IMR-90 (cell line): ENCODE results near the gene GPX1. TPM values are rescaled to one million over a fixed set of nuclear protein-coding genes. Genes with fewer than 3 reads are reported as not detected.

Experiments
- ATAC-seq: fragments of 200-7000 bp; cut with Tn5 transposase; 2 replicates; pipeline ENCODE4 v1.9.1; 2020; ENCODE audit warnings: low read depth, mild to moderate bottlenecking, moderate library complexity
- BruUV-seq: library from RNA; stranded (reverse); fragments of 400-500 nt; replicated peaks from 2 replicates; lab custom pipeline; 2021; lab: Mats Ljungman, UMichigan
- CTCF ChIA-PET: fragments of 300-600 bp; formaldehyde crosslinking; extraction: SDS; loops from one replicate; lab custom pipeline; 2021; ENCODE audit warnings: antibody characterized with exemption; lab: Yijun Ruan, JAX
- POLR2A ChIA-PET: fragments of 300-600 bp; sonication (Branson Sonifier 250); formaldehyde crosslinking; loops from one replicate; lab custom pipeline; 2022; ENCODE audit warnings: antibody characterized with exemption; ENCODE audit not compliant: unreplicated experiment; lab: Charles Lee
- DNase-seq: peaks from one replicate; pipeline ENCODE4 v3.0.0; 2013
- H2AFZ ChIP-seq: replicated peaks from 2 replicates; pipeline ENCODE3; 2013; ENCODE audit warnings: low read length, mild to moderate bottlenecking; ENCODE audit not compliant: poor library complexity
- H2AK5ac ChIP-seq: 2 replicates; pipeline ENCODE4 v1.6.1; 2013; ENCODE audit warnings: low read depth, low read length, inconsistent platforms
- H2AK9ac ChIP-seq: replicated peaks from 2 replicates; pipeline ENCODE3; 2013; ENCODE audit warnings: mild to moderate bottlenecking, low read depth, low read length, moderate library complexity; ENCODE audit not compliant: poor library complexity
- H2BK120ac ChIP-seq: 2 replicates; pipeline ENCODE4 v1.6.1; 2013; ENCODE audit warnings: low read depth, low read length, inconsistent platforms
- H2BK15ac ChIP-seq: 3 replicates; pipeline ENCODE4 v1.6.1; 2013; ENCODE audit warnings: low read depth, low read length, inconsistent platforms
- H2BK20ac ChIP-seq: 2 replicates; pipeline ENCODE4 v1.6.1; 2013; ENCODE audit warnings: low read depth, mild to moderate bottlenecking, inconsistent platforms, low read length, moderate library complexity
- H2BK5ac ChIP-seq: 2 replicates; pipeline ENCODE4 v1.6.1; 2013; ENCODE audit warnings: mild to moderate bottlenecking, low read depth, low read length, inconsistent platforms; ENCODE audit not compliant: poor library complexity, severe bottlenecking
- H3K14ac ChIP-seq: replicated peaks from 2 replicates; pipeline ENCODE4 v1.6.1; 2013; ENCODE audit warnings: low read depth, low read length, inconsistent platforms
- H3K18ac ChIP-seq: 2 replicates; pipeline ENCODE4 v1.6.1; 2013; ENCODE audit warnings: low read depth, low read length, control low read depth
- H3K23ac ChIP-seq: 2 replicates; pipeline ENCODE4 v1.6.1; 2013; ENCODE audit warnings: low read depth, low read length, inconsistent platforms
- H3K27ac ChIP-seq: 2 replicates; pipeline ENCODE4 v1.5.1; 2013; ENCODE audit warnings: mild to moderate bottlenecking, control low read depth, low read length; ENCODE audit not compliant: insufficient read depth
- H3K27me3 ChIP-seq: 2 replicates; pipeline ENCODE4 v1.6.1; 2013; ENCODE audit warnings: low read length; ENCODE audit not compliant: control insufficient read depth, insufficient read depth
- H3K36me3 ChIP-seq: 2 replicates; pipeline ENCODE4 v1.6.1; 2013; ENCODE audit warnings: low read length, mixed read lengths; ENCODE audit not compliant: control insufficient read depth, insufficient read depth
- H3K4ac ChIP-seq: 2 replicates; pipeline ENCODE4 v1.6.1; 2013; ENCODE audit warnings: low read depth, low read length, inconsistent platforms
- H3K4me1 ChIP-seq: 2 replicates; pipeline ENCODE4 v1.6.1; 2013; ENCODE audit warnings: low read length, mixed read lengths; ENCODE audit not compliant: control insufficient read depth, insufficient read depth
- H3K4me2 ChIP-seq: 2 replicates; pipeline ENCODE4 v1.6.1; 2013; ENCODE audit warnings: low read depth, mild to moderate bottlenecking, control low read depth, low read length, moderate library complexity
- H3K4me3 ChIP-seq: 2 replicates; pipeline ENCODE4 v1.5.1; 2013; ENCODE audit warnings: low read depth, mild to moderate bottlenecking, control low read depth, low read length, moderate library complexity; ENCODE audit not compliant: insufficient read depth
- H3K56ac ChIP-seq: 2 replicates; pipeline ENCODE4 v1.6.1; 2013; ENCODE audit warnings: low read length, inconsistent platforms; ENCODE audit not compliant: insufficient read depth; ENCODE audit errors: extremely low read depth
- H3K79me1 ChIP-seq, 2 experiments: 2 replicates each; pipeline ENCODE4 v1.6.1; 2013; ENCODE audit warnings: low read length in 2 of 2, inconsistent platforms in 1 of 2, low read depth in 1 of 2
- H3K9ac ChIP-seq: 2 replicates; pipeline ENCODE4 v1.6.1; 2013; ENCODE audit warnings: low read depth, low read length, control low read depth
- H3K9me1 ChIP-seq: 2 replicates; pipeline ENCODE4 v1.6.1; 2013; ENCODE audit warnings: low read length, inconsistent platforms; ENCODE audit not compliant: insufficient read depth
- H3K9me3 ChIP-seq: 2 replicates; pipeline ENCODE4 v1.6.1; 2013; ENCODE audit warnings: low read length; ENCODE audit not compliant: control insufficient read depth, insufficient read depth
- H4K20me1 ChIP-seq: 2 replicates; pipeline ENCODE4 v1.6.1; 2013; ENCODE audit warnings: low read length, inconsistent platforms; ENCODE audit not compliant: insufficient read depth
- H4K5ac ChIP-seq: 2 replicates; pipeline ENCODE4 v1.6.1; 2013; ENCODE audit warnings: mild to moderate bottlenecking, low read depth, low read length, control low read depth
- H4K8ac ChIP-seq, 2 experiments: 2 replicates each; pipeline ENCODE4 v1.6.1; 2013; ENCODE audit warnings: low read depth in 2 of 2, low read length in 2 of 2, control low read depth in 1 of 2, inconsistent platforms in 1 of 2
- H4K91ac ChIP-seq: 2 replicates; pipeline ENCODE4 v1.6.1; 2013; ENCODE audit warnings: low read depth, low read length, inconsistent platforms; ENCODE audit not compliant: insufficient read depth
- CHD1 ChIP-seq: IDR thresholded peaks from 2 replicates; pipeline ENCODE4 v1.6.1; 2012; ENCODE audit warnings: low read depth, low read length, improper control_type of control experiment
- FOS ChIP-seq: fragments of 150-350 bp; IDR thresholded peaks from 2 replicates; pipeline ENCODE4 v1.6.1; 2016; ENCODE audit warnings: low read depth, low read length
- MAFK ChIP-seq: IDR thresholded peaks from 2 replicates; pipeline ENCODE4 v1.6.1; 2012; ENCODE audit warnings: low read depth, low read length, improper control_type of control experiment
- MAZ ChIP-seq: IDR thresholded peaks from 2 replicates; pipeline ENCODE4 v1.6.1; 2012; ENCODE audit warnings: low read depth, mild to moderate bottlenecking, low read length, improper control_type of control experiment, moderate library complexity, borderline replicate concordance
- MXI1 ChIP-seq: IDR thresholded peaks from 2 replicates; pipeline ENCODE4 v1.6.1; 2012; ENCODE audit warnings: low read depth, mild to moderate bottlenecking, low read length, moderate library complexity, borderline replicate concordance
- POLR2A ChIP-seq: IDR thresholded peaks from 2 replicates; pipeline ENCODE4 v1.6.1; 2012; ENCODE audit warnings: mild to moderate bottlenecking, low read depth, low read length
- RAD21 ChIP-seq: IDR thresholded peaks from 2 replicates; pipeline ENCODE4 v1.6.1; 2012; ENCODE audit warnings: low read length, improper control_type of control experiment
- WGBS, 2 experiments: methylation state at CpG; one replicate each; pipeline versions ENCODE4 v1.1.5 to v1.1.7; 2013; ENCODE audit warnings: missing lambda C conversion rate in 2 of 2; ENCODE audit not compliant: insufficient read length in 1 of 2; ENCODE audit errors: extremely low coverage in 2 of 2; 5-methylcytosine and 5-hydroxymethylcytosine counted together
- dilution Hi-C: fragments of 300-500 bp; cut with HindIII; formaldehyde crosslinking; loops from one replicate; pipeline ENCODE4 v1.14.3; 2018; ENCODE audit warnings: low sequenced_read_pairs; ENCODE audit not compliant: unreplicated experiment
- in situ Hi-C: fragments of 300-500 bp; cut with MboI; formaldehyde crosslinking; loops from 3 replicates; pipeline ENCODE4 v1.14.3; 2019; ENCODE audit warnings: low sequenced_read_pairs, inconsistent platforms, mixed read lengths
- intact Hi-C: fragments of 100-400 bp; cut with micrococcal nuclease; formaldehyde crosslinking; loops from 2 replicates; pipeline ENCODE4 v1.10.0; 2022
- polyA plus RNA-seq, 3 experiments: library from polyadenylated mRNA; depleted of rRNA; stranded (reverse); fragments of >200 nt; gene quantifications; 2 replicates each; pipeline ENCODE4 v1.2.3, GENCODE V29; 2012; ENCODE audit warnings: low replicate concordance in 1 of 3
- total RNA-seq: library from RNA; depleted of rRNA; stranded (reverse); fragments of >200 nt; gene quantifications from 2 replicates; pipeline ENCODE4 v1.2.3, GENCODE V29; 2012
- TF ChIP-seq, protein P1 (sequence below): fragments of 150-350 bp; IDR thresholded peaks from 2 replicates; pipeline ENCODE4 v1.6.1; 2017; ENCODE audit warnings: mild to moderate bottlenecking, antibody characterized with exemption, low read length, low read depth

GPX1 gene
- total and polyA plus RNA-seq, 2 of the 4 experiments (the other 2 are of a cell fraction) = 128 to 680 TPM

- no peak for ATAC-seq
- Histone ChIP-seq H2BK15ac (no peak overlapping the region; the same call in 2 of the 3 replicates), H3K4me2 (no peak overlapping the region), H3K18ac (no peak overlapping the region), H4K91ac (no peak overlapping the region), H2AK9ac (no peak overlapping the region), H3K9ac (no peak overlapping the region), H4K20me1 (peaks cover 34% of the 10 kb centered on the region), H2AFZ (no peak overlapping the region), H4K8ac (no peak overlapping the region; a peak in 2 of 4 replicates), H3K4ac (peak overlapping the region; percentile 28; the same call in 1 of the 2 replicates), H4K5ac (no peak overlapping the region), H3K4me1 (peaks cover 29% of the 10 kb centered on the region), H2BK5ac (peak overlapping the region; percentile 64), H3K27ac (peak overlapping the region; percentile 32; the same call in 1 of the 2 replicates), H3K14ac (no peak overlapping the region), H2BK120ac (no peak overlapping the region), H3K56ac (0 out of 2 replicates have a peak overlapping the region, but pooled peaks have one; percentile 7), H3K79me1 (peaks cover 28 to 63% of the 10 kb centered on the region in 2 experiments), H3K4me3 (no peak overlapping the region), H2BK20ac (no peak overlapping the region), H3K36me3 (peaks cover 44% of the 10 kb centered on the region), H3K27me3 (no peaks in the 10 kb centered on the region), H3K23ac (no peak overlapping the region), H3K9me1 (0 out of 2 replicates have a peak, but pooled peaks cover 7% of the 10 kb centered on the region), H3K9me3 (no peaks in the 10 kb centered on the region), H2AK5ac (no peak overlapping the region)
- dilution Hi-C loops = no loop called here
- in situ Hi-C loops = no loop called here
- 100% methylated on average over 1 of the region's 2 CpGs; no CpG with 5 or more reads in 1 of the 2 experiments for WGBS, 2 experiments
- ChIA-PET POLR2A (no interaction called here), CTCF (no interaction called here)
- TSS peak; percentile 85 for BruUV-seq
- peak; percentile 56 for DNase-seq
- intact Hi-C loops = no loop called here
- TF ChIP-seq CHD1 (no peak), RAD21 (no peak), MAZ (no peak), MAFK (no peak), MXI1 (no peak), POLR2A (no peak), FOS (peak; percentile 55; the same call in 1 of the 2 replicates)
- TF ChIP-seq, protein P1, sequence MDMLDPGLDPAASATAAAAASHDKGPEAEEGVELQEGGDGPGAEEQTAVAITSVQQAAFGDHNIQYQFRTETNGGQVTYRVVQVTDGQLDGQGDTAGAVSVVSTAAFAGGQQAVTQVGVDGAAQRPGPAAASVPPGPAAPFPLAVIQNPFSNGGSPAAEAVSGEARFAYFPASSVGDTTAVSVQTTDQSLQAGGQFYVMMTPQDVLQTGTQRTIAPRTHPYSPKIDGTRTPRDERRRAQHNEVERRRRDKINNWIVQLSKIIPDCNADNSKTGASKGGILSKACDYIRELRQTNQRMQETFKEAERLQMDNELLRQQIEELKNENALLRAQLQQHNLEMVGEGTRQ = no peak
These were observed 1.5 kb upstream of the GPX1 start for GRCh38 chr3:49359623-49360022.
